ENCODE data around the gene PTPN6.

PTPN6 gene

GRCh38 chr12:6923003-6923732 is 28.0 kb upstream of the PTPN6 start:
- no peak for DNase-seq (ENCODE audit: low spot score)

GRCh38 chr12:6923851-6924250 is 27.3 kb upstream of the PTPN6 start:
- DNase-seq (ENCODE audit: low spot score) = no peak

GRCh38 chr12:6925239-6925539 is 26.0 kb upstream of the PTPN6 start:
- DNase-seq (ENCODE audit: low spot score) = no peak

- DNase-seq (ENCODE audit: low spot score) = peak; percentile 81
These were observed 25.4 kb upstream of the PTPN6 start for GRCh38 chr12:6925540-6926279.

DNA sequence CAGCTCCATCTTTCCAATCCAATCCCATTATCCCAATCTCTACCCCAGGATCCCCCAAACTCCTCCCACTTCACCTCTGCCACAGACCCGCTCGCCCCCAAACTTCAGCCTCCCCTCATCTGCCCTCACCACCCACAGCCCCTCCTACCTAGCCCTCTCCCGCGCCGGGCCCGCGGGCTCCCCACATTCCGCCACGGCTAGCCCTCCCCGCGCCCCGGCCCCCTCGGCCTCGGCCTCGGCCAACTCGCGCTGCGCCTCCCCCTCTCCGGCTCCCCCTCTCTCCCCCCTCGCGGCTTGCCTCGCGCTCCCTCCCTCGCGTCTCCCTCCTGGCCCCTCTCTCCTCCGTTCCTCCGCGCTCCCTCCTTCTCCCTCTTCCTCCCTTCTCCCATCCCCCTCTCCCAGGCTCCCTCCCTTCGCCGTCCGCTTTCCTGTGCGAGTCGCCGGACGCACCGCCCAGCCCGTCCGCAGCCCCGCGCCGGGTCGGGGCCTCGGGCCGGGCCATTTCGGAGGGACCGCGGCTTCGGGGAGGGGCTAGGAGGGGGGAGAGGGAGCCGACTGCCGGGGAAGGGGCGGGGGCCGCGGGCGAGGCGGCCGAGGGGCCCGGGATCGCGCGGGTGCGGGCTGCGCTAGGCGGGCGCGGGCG is 23.7 kb upstream of the PTPN6 start, which contains the start of gene ATN1:
Gene ATN1, plus strand, starts transcription at position 581 of the 643 bp plus-strand sequence. CDS start 6,043 bp downstream, outside the sequence.
- DNase-seq (ENCODE audit: low spot score) = peak; percentile 93

GRCh38 chr12:6928022-6928702 is 23.0 kb upstream of the PTPN6 start:
- DNase-seq (ENCODE audit: low spot score) = no peak

GRCh38 chr12:6928703-6929407 is 22.3 kb upstream of the PTPN6 start:
- no peak for DNase-seq (ENCODE audit: low spot score)

DNA sequence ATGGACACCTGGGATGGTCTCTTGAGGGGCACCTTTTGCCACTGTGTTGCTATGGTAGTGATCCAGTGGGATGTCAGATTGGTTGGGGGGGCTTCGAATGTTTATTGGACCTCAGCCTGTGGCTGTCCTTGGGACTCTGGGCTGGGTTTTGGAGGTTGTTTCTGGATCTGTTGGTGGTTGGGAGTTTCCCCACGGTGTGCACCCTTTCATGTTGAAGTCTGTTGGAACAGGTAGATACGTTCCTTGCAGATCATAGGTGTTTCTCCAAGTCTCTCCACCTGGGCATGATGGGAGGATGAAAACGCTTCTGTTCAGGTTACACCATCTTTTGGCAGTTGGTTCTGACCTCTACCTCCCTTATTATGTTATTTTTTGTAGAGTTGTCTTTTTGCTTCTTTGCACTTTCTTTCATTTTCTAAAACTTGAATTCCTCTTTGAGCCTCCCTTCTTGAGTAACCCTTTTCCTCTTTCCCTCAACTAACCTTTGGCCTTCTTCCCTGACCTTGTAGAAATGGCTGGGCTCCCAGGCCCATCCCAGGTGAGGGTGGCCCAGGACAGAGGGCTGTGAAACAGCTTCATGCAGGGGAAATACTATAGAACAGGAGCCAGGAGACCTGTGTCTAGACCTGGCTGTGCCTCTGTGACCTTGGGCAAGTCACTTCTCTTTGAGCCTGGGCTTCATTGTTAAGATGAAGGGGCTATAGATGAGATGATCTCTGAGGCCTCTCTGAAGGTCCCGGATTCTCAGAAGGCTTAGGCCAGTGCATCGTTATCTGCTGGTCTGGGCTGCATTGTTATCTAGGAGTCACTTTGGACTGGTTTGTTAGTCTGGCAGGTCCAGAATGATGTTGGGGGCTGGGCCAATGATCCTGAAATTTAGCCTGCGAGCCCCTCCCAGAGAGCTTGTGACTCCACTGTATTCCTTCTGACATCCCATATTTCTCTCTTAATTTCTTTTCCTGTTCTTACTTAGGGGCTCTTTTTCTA is 21.4 kb upstream of the PTPN6 start:
- DNase-seq (ENCODE audit: low spot score) = no peak

- DNase-seq (ENCODE audit: low spot score) = no peak
These were observed 18.4 kb upstream of the PTPN6 start for GRCh38 chr12:6932766-6933165.

DNA sequence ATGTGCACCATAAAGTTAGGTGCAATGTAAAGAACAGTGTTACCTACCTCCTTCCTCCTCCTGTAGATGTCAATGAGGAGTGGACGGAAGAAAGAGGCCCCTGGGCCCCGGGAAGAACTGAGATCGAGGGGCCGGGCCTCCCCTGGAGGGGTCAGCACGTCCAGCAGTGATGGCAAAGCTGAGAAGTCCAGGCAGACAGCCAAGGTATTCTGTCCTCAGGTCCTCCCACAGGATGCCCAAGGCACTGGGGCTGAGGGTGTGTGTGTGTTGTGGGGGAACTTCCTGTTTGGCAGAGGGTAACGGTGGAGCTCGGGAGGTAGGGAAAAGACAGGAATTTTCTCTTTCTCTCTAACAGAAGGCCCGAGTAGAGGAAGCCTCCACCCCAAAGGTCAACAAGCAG is 17.0 kb upstream of the PTPN6 start:
- no peak for DNase-seq (ENCODE audit: low spot score)

- DNase-seq (ENCODE audit: low spot score) = no peak
These were observed 15.6 kb upstream of the PTPN6 start for GRCh38 chr12:6935371-6936193.

DNA sequence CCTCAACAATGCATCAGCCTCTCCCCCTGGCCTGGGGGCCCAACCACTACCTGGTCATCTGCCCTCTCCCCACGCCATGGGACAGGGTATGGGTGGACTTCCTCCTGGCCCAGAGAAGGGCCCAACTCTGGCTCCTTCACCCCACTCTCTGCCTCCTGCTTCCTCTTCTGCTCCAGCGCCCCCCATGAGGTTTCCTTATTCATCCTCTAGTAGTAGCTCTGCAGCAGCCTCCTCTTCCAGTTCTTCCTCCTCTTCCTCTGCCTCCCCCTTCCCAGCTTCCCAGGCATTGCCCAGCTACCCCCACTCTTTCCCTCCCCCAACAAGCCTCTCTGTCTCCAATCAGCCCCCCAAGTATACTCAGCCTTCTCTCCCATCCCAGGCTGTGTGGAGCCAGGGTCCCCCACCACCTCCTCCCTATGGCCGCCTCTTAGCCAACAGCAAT is 14.9 kb upstream of the PTPN6 start:
- no peak for DNase-seq (ENCODE audit: low spot score)

DNA sequence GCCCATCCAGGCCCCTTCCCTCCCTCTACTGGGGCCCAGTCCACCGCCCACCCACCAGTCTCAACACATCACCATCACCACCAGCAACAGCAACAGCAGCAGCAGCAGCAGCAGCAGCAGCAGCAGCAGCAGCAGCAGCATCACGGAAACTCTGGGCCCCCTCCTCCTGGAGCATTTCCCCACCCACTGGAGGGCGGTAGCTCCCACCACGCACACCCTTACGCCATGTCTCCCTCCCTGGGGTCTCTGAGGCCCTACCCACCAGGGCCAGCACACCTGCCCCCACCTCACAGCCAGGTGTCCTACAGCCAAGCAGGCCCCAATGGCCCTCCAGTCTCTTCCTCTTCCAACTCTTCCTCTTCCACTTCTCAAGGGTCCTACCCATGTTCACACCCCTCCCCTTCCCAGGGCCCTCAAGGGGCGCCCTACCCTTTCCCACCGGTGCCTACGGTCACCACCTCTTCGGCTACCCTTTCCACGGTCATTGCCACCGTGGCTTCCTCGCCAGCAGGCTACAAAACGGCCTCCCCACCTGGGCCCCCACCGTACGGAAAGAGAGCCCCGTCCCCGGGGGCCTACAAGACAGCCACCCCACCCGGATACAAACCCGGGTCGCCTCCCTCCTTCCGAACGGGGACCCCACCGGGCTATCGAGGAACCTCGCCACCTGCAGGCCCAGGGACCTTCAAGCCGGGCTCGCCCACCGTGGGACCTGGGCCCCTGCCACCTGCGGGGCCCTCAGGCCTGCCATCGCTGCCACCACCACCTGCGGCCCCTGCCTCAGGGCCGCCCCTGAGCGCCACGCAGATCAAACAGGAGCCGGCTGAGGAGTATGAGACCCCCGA is 14.3 kb upstream of the PTPN6 start:
- DNase-seq (ENCODE audit: low spot score) = no peak

- DNase-seq (ENCODE audit: low spot score) = peak; percentile 94
These were observed 13.4 kb upstream of the PTPN6 start for GRCh38 chr12:6937481-6938352.

GRCh38 chr12:6938353-6939190 is 12.6 kb upstream of the PTPN6 start:
- DNase-seq (ENCODE audit: low spot score) = no peak

DNA sequence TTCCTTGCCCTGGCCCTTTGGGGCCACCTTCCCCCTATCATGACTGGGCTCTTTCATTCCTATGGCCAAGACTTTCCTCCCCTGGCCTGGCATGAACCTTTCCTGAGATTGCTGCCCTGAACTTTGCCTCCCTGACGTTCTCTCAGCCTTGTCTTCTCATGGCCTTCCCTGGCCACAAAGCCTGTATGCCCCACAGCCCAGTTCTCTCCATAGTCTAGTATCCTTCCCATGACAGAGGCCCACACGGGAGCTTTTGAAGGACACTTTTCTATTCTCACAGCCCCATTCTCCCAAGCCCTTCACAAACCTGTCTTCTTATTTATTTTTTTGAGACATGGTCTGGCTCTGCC is 12.0 kb upstream of the PTPN6 start:
- no peak for DNase-seq (ENCODE audit: low spot score)

GRCh38 chr12:6941267-6941666 is 9.9 kb upstream of the PTPN6 start:
- no peak for DNase-seq (ENCODE audit: low spot score)
